ENCODE measurements around the gene GASK1B. TPM values are rescaled to one million over a fixed set of nuclear protein-coding genes. Genes with fewer than 3 reads are reported as not detected.

Gene GASK1B
- total RNA-seq, 1 experiment from 2014 or later, result 1.1 TPM

DNA sequence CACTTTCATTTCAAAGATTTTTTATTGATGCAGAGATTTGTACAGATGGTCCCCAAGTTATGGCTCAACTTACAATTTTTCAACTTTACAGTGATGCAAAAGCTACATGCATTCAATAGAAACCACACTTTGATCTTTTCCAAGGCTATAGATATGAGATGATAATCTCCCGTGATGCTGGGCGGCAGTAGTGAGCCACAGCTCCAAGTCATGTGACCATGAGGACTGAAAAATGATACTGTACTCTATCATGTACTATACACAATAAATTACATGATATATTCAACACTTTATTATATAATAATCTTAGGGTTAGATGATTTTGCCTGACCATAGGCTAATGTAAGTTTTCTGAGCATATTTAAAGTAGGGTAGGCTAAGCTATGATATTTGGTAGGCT is 14.0 kb upstream of the GASK1B start:
- Histone ChIP-seq H3K27me3 (ENCODE audit: control insufficient read depth, insufficient read depth, low read length) (no peaks in the 10 kb centered on the region), H3K27ac (ENCODE audit: low read length) (no peak overlapping the region), H3K4me3 (ENCODE audit: low read depth in 2 of 2, low read length in 2 of 2) (no peak overlapping the region), H3K4me1 (ENCODE audit: control insufficient read depth, insufficient read depth, low read length) (no peaks in the 10 kb centered on the region), H3K9me3 (ENCODE audit: control insufficient read depth, insufficient read depth, low read depth, low read length) (no peaks in the 10 kb centered on the region), H3K36me3 (ENCODE audit: control insufficient read depth, insufficient read depth, low read length) (no peaks in the 10 kb centered on the region)
- BruUV-seq (replicated peaks), result no TSS peak
- POLR2A ChIA-PET, result no interaction called here
- intact Hi-C loops (cut with micrococcal nuclease; ENCODE audit: unreplicated experiment), result no loop called here
- CTCF ChIA-PET, result interaction anchor here (0.6 kb wide), 1 partner anchor 13 kb away, joined by 3 read pairs; no protein-coding TSS in a partner anchor
- DNase-seq (ENCODE audit: low read depth, low spot score) (no peak), ATAC-seq (no peak)
- in situ Hi-C loops (cut with HindIII; ENCODE audit: low pct_unique_long_range_greater_than_20kb, low sequenced_read_pairs), result no loop called here
- no peak for TF ChIP-seq SIN3A (IDR thresholded peaks at IDR 0.05; ENCODE audit: borderline replicate concordance, insufficient read depth, low read depth, low read length)
- TF ChIP-seq, protein P1, sequence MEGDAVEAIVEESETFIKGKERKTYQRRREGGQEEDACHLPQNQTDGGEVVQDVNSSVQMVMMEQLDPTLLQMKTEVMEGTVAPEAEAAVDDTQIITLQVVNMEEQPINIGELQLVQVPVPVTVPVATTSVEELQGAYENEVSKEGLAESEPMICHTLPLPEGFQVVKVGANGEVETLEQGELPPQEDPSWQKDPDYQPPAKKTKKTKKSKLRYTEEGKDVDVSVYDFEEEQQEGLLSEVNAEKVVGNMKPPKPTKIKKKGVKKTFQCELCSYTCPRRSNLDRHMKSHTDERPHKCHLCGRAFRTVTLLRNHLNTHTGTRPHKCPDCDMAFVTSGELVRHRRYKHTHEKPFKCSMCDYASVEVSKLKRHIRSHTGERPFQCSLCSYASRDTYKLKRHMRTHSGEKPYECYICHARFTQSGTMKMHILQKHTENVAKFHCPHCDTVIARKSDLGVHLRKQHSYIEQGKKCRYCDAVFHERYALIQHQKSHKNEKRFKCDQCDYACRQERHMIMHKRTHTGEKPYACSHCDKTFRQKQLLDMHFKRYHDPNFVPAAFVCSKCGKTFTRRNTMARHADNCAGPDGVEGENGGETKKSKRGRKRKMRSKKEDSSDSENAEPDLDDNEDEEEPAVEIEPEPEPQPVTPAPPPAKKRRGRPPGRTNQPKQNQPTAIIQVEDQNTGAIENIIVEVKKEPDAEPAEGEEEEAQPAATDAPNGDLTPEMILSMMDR (IDR thresholded peaks at IDR 0.05), result no peak

GRCh38 chr4:158182736-158183135 is 9.9 kb upstream of the GASK1B start:
- no peak for TF ChIP-seq REST (IDR thresholded peaks at IDR 0.05; ENCODE audit: insufficient read depth in 1 of 2, low read depth in 2 of 2, low read length in 1 of 2)
- no peak for TF ChIP-seq POLR2AphosphoS5 (IDR thresholded peaks at IDR 0.05; ENCODE audit: low read depth, low read length)
- no peak for TF ChIP-seq TCF7L2 (IDR thresholded peaks at IDR 0.05; ENCODE audit: low read depth, low read length)
- no peak for TF ChIP-seq SIN3A (IDR thresholded peaks at IDR 0.05; ENCODE audit: borderline replicate concordance, insufficient read depth, low read depth, low read length)
- TF ChIP-seq, protein P1 (IDR thresholded peaks at IDR 0.05), result no peak
- in situ Hi-C loops (cut with HindIII; ENCODE audit: low pct_unique_long_range_greater_than_20kb, low sequenced_read_pairs) (no loop called here), intact Hi-C loops (cut with micrococcal nuclease; ENCODE audit: unreplicated experiment) (no loop called here)
- BruUV-seq (replicated peaks), result no TSS peak
- H3K4me3 ChIP-seq (ENCODE audit: low read depth in 2 of 2, low read length in 2 of 2), result no peak overlapping the region
- H3K9me3 ChIP-seq (ENCODE audit: control insufficient read depth, insufficient read depth, low read depth, low read length), result no peaks in the 10 kb centered on the region
- no peaks in the 10 kb centered on the region for H3K4me1 ChIP-seq (ENCODE audit: control insufficient read depth, insufficient read depth, low read length)
- no peaks in the 10 kb centered on the region for H3K27me3 ChIP-seq (ENCODE audit: control insufficient read depth, insufficient read depth, low read length)
- ATAC-seq, result no peak
- H3K27ac ChIP-seq (ENCODE audit: low read length), result no peak overlapping the region
- no peak for DNase-seq (ENCODE audit: low read depth, low spot score)
- no peaks in the 10 kb centered on the region for H3K36me3 ChIP-seq (ENCODE audit: control insufficient read depth, insufficient read depth, low read length)
- ChIA-PET CTCF (no interaction called here), POLR2A (no interaction called here)
